ENCODE measurements around the gene WNK3. TPM values are rescaled to one million over a fixed set of nuclear protein-coding genes. Genes with fewer than 3 reads are reported as not detected.
"Not testable (repeated sequence)": the region's sequence is repeated elsewhere in the genome, so short reads cannot be mapped to it uniquely, and the experiment has no call there.

WNK3 gene
- 2.0 TPM for polyA plus RNA-seq (ENCODE audit: insufficient read length)

- DNase-seq = peak; percentile 84
Observed at GRCh38 chrX:54357414-54358377, at the start of gene WNK3. TSS of gene WNK3 (minus strand) at chrX:54358046.

GRCh38 chrX:54407266-54407665, 49.4 kb upstream of the WNK3 start:
- DNase-seq = no peak

DNA sequence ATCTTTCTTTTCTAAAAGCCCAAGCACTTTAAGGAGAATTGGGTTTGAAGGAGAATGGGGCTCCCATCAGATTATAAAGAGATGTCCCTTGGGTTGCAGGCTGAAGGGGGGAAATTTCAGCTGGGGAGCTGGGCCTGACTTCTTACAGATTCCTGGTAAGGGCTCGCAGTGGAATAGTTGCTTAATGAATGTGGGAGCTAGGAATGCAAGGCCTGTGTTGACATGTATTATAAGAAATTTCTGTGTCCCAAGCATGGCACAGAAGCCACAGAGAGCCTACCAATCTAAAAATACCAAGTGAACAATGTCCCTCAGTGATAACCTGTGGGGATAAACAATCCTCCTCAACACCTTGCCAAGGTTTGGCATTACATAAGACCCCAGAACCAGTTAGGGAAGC, 39.3 kb upstream of the WNK3 start:
- no peak for DNase-seq

DNA sequence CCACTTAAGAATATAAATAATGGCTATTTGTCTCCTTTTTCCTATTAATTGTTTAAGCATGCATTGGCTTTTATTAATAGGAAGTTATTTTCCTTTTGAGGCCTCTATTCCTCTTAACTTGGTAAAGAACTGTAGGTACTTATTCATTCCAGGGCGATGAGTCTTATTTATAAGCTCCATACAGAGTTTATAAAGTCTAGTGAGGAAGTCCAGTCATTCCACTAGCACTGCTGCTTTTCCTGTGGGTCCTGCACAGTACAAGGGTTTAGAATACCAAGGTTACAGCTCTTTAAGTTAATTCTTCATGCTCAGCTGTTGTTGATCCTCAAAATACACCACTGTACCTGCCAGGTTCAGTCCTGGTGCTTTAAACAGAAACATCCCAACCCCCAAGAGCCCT, 28.5 kb upstream of the WNK3 start:
- no peak for DNase-seq

- DNase-seq = not testable (repeated sequence)
Observed at GRCh38 chrX:54384661-54385060, 26.8 kb upstream of the WNK3 start.

GRCh38 chrX:54359408-54359807, 1.6 kb upstream of the WNK3 start:
- DNase-seq = no peak

GRCh38 chrX:54358424-54359211, 772 bp upstream of the WNK3 start:
- peak; percentile 69 for DNase-seq

GRCh38 chrX:54352677-54353076, 5.2 kb downstream of the WNK3 start:
- no peak for DNase-seq

GRCh38 chrX:54337383-54337782, 20.5 kb downstream of the WNK3 start:
- not testable (repeated sequence) for DNase-seq

GRCh38 chrX:54325077-54325476, 32.8 kb downstream of the WNK3 start:
- DNase-seq = no peak

DNA sequence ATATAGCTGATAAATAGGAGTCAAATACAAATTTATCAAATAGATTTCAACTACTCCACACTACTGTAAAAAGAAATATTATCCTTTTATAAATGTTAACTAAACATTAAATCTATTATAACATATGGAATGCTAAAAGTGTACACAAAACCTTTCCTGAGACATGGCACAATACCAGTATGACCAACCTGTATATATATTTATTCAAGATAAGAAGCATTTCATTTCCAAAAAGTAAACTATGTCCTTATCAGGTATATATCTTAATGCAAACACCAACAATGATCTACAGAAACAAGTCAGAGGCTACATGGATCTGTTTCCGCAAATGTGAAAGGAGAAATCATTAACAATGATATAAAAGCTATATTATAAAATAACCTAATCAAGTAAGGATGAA, 37.8 kb downstream of the WNK3 start:
- no peak for DNase-seq

- no peak for DNase-seq
Observed at GRCh38 chrX:54306379-54306778, 51.5 kb downstream of the WNK3 start.

GRCh38 chrX:54301516-54301915, 56.3 kb downstream of the WNK3 start:
- DNase-seq = no peak

GRCh38 chrX:54294306-54294705, 63.5 kb downstream of the WNK3 start:
- no peak for DNase-seq

- DNase-seq = no peak
Observed at GRCh38 chrX:54292755-54293154, 65.1 kb downstream of the WNK3 start.

- DNase-seq = no peak
Observed at GRCh38 chrX:54291758-54292157, 66.1 kb downstream of the WNK3 start.

DNA sequence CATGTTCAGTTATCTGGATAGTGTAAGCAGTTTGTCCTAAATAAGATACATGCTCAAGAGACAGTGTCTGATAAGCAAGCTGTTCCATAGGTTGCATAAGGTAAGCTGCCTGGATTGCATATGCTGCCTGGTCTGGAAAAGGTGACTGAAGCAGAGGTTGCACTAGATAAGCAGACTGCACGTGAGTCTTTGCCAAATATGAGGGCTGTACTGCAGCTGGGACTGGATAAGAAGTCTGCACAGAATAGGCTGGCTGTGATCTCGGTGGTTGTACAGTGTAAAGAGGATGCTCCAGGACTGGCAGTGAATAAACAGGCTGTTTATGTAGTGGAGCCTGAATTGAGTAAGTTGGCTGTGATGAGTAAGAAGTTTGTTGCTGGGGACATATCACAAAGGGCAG, 68.9 kb downstream of the WNK3 start:
- DNase-seq = no peak

DNA sequence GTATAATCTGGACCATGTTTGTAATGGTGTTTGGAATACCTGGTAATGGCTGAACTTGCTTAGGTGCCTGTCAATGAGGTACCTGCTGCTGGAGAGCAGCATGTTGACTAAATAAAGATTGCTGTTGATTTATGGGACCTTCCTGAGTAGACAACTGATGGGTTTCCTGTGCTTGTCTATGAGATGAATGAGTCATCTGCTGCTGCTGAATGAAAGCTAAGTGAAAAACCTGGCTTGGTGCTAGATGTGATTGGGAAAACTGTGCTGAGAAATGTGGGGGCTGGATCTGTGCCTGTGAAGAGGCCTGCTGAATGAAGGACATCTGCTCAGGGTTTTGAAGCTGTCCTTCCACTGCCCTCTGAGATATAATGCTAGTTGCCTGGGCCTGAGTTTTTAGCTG, 69.6 kb downstream of the WNK3 start:
- peak; percentile 13 for DNase-seq

DNA sequence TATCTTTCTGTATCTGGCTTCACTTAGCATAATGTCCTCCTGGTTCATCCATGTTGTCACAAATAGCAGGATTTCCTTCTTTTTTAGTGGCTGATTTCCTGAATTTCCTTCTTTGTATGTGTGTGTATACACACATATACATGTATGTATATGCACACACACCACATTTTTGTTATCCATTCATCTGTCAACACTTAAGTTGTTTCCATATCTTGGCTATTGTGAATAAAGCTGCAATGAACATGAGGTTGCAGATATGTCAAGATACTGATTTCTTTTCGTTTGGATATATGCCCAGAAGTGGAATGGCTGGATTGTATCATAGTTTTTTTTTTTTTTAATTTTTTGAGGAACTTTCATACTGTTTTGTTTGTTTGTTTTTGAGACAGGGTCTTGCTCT, 76.2 kb downstream of the WNK3 start:
- DNase-seq = no peak

DNA sequence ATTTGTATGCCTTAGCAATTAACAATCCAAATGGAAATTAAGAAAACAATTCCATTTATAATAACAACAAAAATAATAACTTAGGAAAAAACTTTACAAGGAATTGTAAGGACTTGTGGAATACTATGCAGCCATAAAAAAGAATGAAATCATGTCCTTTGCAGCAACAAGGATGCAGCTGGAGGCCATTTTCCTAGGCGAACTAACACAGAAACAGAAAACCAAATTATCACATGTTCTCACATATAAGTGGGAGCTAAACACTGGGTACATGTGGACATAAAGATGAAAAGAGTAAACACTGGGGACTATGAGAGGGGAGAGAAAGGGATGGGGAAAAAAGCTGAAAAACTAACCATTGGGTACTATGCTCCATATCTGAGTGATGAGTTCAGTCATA, 77.4 kb downstream of the WNK3 start:
- no peak for DNase-seq

DNA sequence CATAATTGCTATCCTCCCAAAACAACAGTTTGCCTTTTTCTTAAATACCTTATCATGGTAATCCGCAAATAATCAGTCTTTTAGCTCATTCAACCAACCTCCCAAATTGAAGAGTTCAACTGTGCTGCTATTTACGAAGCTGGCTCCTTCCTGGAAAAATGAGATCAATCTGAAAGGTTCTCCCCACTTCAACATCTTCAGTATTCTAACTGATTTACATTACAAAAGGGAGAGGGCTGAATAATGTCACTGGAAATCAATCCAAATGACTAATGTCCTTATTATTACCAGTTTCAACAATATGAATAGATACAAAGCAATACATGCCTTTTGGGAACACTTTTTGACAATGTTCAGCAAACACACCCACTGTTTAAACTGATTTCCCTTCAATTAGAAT, 86.2 kb downstream of the WNK3 start:
- no peak for DNase-seq

GRCh38 chrX:54248309-54248708, 109.5 kb downstream of the WNK3 start:
- DNase-seq = no peak

DNA sequence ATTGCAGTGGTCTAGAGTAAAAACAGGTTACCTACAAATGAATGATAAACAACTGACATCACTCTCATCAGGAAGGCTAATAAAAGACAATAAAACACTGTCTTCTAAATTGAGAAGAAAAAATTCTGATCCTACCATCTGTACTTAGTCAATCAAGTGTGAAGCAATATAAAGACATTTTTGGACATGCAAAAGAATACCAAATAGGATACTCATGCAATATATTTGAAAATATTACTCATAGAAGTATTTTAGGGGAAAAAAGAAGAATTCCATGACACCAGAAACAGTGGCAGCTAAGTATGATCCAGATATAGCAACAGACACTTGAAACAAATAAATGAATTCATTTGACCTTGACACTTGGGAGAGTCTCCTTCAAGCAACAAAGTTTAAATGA, 111.0 kb downstream of the WNK3 start:
- no peak for DNase-seq

DNA sequence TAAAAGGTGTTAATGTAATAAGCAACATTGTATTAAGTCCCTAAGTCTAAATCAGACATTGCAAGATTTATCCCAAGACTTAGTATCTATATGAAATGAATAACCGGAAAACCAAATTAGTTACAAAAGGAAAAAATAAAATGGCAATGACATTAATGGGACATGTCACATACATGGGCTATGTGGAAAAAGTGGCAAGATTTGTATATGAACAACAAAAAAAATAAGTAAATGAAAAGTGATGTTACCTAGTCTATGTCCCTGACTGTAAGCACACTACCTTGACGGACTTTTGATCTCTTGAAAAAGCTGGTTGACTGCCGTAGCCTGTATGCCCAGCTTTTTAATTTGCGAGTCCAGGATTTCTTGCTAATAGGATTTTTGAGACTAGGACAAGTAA, 119.3 kb downstream of the WNK3 start:
- no peak for DNase-seq
